GM20000 (cell line): ENCODE data around the gene AQP1.

ENCODE experiments used
- DNase-seq: peaks from one replicate; pipeline ENCODE4 v3.0.0; 2012; ENCODE audit warnings: low spot score
- TF ChIP-seq, protein P1 (sequence below): IDR thresholded peaks from 2 replicates; pipeline ENCODE4 v1.5.1; 2012; ENCODE audit warnings: mild to moderate bottlenecking, control low read depth; ENCODE audit errors: extremely low read depth, missing control alignments

The AQP1 gene

DNA sequence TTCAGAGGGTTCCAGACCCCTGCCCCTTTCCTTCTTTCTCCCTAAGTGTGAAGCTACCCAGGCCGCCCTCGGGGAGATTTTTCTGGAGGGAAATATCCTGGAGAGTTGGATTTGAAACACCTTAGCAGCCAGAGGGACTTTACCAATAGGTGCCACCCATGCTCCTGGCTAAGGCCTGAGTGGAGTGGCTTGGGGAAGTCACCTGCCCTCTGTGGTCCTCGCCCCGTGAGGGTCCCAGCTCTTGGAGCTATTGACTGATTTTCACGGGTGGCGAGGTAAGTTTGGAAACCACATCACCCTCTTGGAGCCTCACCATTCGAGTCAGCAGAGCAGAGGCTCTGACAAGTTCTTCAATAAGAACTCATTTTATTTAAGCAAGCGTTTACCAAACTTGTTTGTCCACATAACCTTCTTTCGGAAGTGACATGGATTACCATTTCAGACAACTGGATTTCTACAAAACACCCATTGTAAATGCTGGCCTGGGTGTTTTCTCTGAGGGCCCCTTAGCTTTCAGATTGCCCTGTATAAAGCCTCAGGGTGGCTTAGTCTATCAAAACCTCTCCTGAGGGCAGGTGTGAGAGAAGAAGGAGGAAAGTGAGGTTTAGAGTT lies 20.4 kb downstream of the AQP1 start:
- no peak for DNase-seq
- TF ChIP-seq, protein P1, sequence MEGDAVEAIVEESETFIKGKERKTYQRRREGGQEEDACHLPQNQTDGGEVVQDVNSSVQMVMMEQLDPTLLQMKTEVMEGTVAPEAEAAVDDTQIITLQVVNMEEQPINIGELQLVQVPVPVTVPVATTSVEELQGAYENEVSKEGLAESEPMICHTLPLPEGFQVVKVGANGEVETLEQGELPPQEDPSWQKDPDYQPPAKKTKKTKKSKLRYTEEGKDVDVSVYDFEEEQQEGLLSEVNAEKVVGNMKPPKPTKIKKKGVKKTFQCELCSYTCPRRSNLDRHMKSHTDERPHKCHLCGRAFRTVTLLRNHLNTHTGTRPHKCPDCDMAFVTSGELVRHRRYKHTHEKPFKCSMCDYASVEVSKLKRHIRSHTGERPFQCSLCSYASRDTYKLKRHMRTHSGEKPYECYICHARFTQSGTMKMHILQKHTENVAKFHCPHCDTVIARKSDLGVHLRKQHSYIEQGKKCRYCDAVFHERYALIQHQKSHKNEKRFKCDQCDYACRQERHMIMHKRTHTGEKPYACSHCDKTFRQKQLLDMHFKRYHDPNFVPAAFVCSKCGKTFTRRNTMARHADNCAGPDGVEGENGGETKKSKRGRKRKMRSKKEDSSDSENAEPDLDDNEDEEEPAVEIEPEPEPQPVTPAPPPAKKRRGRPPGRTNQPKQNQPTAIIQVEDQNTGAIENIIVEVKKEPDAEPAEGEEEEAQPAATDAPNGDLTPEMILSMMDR = no peak

DNA sequence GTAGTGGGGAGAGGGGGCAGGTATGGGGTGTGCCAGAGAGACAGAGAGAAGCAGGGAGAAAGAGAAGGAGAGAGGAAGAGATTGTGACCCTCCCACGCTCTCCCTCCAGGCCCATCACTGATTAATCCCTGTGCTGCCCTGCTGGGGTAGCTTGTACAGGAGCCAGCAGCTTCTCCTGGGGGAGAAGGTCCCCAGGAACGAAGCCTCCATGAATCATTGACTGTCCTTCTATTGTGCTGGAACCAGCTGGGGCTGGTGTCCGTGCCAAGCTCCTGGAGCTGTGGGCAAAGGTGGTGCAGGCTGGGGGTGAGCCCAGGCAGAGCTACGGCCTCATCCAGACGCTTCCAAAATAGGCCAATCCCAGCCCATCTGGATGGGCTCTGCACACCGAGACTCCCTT lies 20.9 kb downstream of the AQP1 start:
- TF ChIP-seq, protein P1 = no peak
- no peak for DNase-seq

DNA sequence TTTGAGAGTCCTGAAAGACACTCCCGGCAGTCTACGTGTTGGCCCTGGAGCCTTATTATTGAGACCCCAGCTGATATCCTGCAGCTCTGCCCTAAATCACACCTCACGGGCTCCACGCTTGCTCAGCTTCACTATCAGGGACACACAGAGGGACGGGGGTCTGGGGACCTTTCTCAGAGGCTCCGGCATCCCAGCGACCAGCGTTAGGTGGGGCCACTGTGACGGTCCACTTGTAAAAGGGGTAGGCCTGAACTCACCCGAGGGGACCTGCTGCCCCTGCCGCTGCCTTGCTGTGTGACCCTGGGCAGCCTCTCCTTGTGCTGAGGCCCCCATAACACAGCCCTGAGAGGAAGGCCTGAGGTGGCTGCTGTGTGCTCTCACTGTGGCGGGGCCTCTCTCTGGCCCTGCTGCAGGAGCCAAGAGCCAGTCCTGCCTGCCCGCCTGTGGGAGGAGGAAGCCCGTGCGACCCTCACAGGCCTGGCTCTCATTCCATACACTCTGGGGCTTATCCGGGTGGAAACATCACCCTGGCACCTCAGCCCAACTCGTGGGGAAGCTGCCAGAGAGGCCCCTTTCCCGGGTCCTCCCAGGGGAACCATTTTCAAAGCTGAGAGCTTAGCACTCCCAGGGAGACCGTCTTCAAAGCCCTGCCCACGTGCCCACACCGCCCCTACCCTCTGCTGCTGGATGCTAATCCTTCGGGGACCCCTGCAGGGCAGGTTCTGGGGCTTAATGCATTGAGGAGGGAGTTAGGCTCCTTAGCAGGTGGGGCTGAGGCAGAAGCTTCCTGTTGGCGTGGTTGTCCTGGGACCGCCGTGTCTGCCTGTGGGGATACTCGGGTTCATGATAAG lies 21.7 kb downstream of the AQP1 start:
- peak; percentile 2 for DNase-seq
- TF ChIP-seq, protein P1 = no peak

DNA sequence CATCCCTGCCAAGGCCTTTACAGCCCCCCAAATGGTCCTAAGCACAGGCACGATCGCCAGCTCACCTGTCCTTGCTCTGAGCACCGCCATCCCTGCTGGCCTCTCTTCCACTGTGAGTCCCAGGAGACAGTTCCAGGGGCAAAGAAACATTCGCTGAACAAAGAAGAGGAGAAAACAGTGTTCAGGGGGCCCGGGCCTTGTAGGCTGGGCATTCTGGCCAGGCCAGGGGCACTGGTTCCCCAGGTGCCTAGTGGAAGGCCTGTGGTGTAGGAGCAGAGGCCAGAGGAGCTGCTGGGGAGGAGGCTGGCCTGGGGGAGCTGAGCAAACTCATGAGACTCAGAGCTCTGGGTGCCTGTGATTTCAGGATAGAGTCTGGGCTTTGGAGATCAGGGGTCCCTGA lies 22.6 kb downstream of the AQP1 start:
- DNase-seq = no peak
- TF ChIP-seq, protein P1 = no peak

DNA sequence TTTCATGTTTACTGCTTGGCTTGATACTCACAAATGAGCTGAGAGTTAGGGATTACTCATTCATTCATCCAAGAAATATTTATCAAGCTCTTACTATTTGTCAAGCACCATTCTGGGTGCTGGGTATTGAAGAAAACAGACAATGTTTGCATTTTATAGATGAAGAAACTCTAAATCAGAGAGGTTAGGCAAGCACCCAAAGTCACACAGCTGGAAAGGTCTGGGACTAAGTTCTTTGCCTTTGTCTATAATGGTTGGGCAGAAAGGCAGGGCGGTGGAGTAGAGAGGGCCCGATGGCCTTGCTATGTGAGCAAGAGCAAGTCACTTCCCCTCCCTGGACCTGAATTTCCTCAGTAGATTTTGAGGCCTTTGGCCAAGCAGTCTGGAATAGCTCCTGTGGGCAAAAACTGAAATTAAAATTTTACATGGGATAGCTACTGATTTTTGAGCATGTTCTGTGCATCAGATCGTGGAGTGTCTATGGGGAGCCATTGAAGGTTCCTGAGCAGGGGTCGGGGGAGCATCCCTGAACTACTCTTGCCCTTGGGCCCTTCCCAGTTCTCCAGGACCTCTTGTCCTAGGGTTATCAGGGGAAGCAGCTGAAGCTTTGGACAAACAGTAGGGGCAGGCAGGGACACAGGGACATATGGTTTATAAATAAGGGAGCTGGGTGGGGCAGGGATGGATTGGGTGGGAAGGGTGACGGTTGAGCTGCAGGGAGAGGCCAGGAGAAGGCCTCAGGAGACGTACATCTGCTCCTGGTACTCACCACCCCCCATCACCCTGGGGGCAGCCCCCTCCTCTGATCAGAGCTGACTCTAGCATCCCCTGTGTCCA lies 23.3 kb downstream of the AQP1 start:
- no peak for DNase-seq
- TF ChIP-seq, protein P1 = no peak

DNA sequence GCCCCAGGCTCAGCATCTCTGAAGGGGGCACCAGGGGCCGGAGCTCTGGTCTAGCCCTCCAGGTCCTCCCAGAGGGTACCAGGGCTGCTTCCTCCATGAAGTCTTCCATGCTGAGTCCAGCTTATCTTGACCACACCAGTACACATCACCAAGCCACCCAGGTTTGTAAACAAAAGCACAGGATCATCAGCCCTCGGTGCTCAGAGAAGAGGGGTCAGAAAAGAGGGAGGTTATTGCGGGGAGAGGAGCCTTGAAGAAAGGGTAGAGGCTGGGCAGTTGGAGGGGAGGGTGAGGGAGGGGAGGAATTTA lies 23.9 kb downstream of the AQP1 start:
- no peak for DNase-seq
- TF ChIP-seq, protein P1 = no peak
